H1 (cell line): Measurements from ENCODE around the gene TNS3.

Experiments
- CEBPB ChIP-seq: IDR thresholded peaks from 2 replicates; pipeline ENCODE4 v1.6.1; 2012; ENCODE audit warnings: low read depth, low read length
- CTCF ChIP-seq, 3 experiments: IDR thresholded peaks; 1 replicate in 2 of 3; 2 replicates in 1 of 3; pipeline versions ENCODE4 v1.5.1 to v1.6.1; 2011; ENCODE audit warnings: low read length in 3 of 3, mild to moderate bottlenecking in 3 of 3, inconsistent platforms in 2 of 3, low read depth in 1 of 3, moderate library complexity in 1 of 3; ENCODE audit not compliant: insufficient read depth in 1 of 3; ENCODE audit errors: control extremely low read depth in 1 of 3
- EZH2 ChIP-seq: fragments of 200-600 bp; sonication (generic); IDR thresholded peaks from 2 replicates; pipeline ENCODE4 v1.7.1; 2012; ENCODE audit warnings: low read depth, mild to moderate bottlenecking, moderate library complexity, low read length, inconsistent platforms; ENCODE audit not compliant: severe bottlenecking
- POLR2A ChIP-seq, 2 experiments: IDR thresholded peaks; 1 replicate in 1 of 2; 2 replicates in 1 of 2; pipeline ENCODE4 v1.6.1; 2011; ENCODE audit warnings: low read depth in 2 of 2, low read length in 2 of 2, mild to moderate bottlenecking in 2 of 2; ENCODE audit errors: control extremely low read depth in 1 of 2
- POLR2AphosphoS5 ChIP-seq: IDR thresholded peaks from 2 replicates; pipeline ENCODE4 v1.6.1; 2011; ENCODE audit warnings: low read depth, low read length
- TAF1 ChIP-seq: IDR thresholded peaks from 2 replicates; pipeline ENCODE4 v1.6.1; 2011; ENCODE audit warnings: mild to moderate bottlenecking, low read depth, low read length
- USF2 ChIP-seq: IDR thresholded peaks from 2 replicates; pipeline ENCODE4 v1.6.1; 2011; ENCODE audit warnings: low read length, improper control_type of control experiment

GRCh38 chr7:47239931-47240421, 341.9 kb downstream of the TNS3 start:
- TF ChIP-seq CTCF (IDR thresholded peaks at IDR 0.05; ENCODE audit: control extremely low read depth in 1 of 3, insufficient read depth in 1 of 3, low read depth in 1 of 3, low read length in 3 of 3) (no peak), POLR2AphosphoS5 (no peak), POLR2A (IDR thresholded peaks at IDR 0.05; ENCODE audit: control extremely low read depth in 1 of 2, low read depth in 2 of 2, low read length in 2 of 2) (no peak), USF2 (no peak), TAF1 (no peak), CEBPB (no peak), EZH2 (no peak)
